Kidney (tissue), 14 donors: Measurements from ENCODE around the gene CEP170. TPM values are rescaled to one million over a fixed set of nuclear protein-coding genes. Genes with fewer than 3 reads are reported as not detected.

Source experiments
- DNase-seq, 5 donors: peaks; one replicate each; pipeline ENCODE4 v3.0.0-alpha.2; 2013 to 2020
- FAIRE-seq: peaks from 2 replicates; lab custom pipeline; 2012; peaks lifted over from hg19 to GRCh38; lab: Jason Lieb, UNC
- H3K27ac ChIP-seq, 2 donors: one replicate each; pipeline ENCODE4 v1.7.0; 2013; ENCODE audit warnings: low read depth in 2 of 2, low read length in 2 of 2, inconsistent platforms in 1 of 2
- H3K27me3 ChIP-seq: one replicate; pipeline ENCODE4 v1.7.1; 2013; ENCODE audit warnings: low read length, inconsistent platforms; ENCODE audit not compliant: control insufficient read depth, insufficient read depth
- H3K36me3 ChIP-seq, 3 donors: one replicate each; pipeline versions ENCODE4 v1.7.0 to v1.7.1; 2013; ENCODE audit warnings: low read length in 3 of 3, control low read depth in 1 of 3, inconsistent platforms in 1 of 3; ENCODE audit not compliant: insufficient read depth in 3 of 3, control insufficient read depth in 2 of 3
- H3K4me1 ChIP-seq, 3 donors: one replicate each; pipeline versions ENCODE4 v1.7.0 to v1.7.1; 2013; ENCODE audit warnings: low read length in 3 of 3, inconsistent platforms in 1 of 3, low read depth in 1 of 3; ENCODE audit not compliant: control insufficient read depth in 2 of 3, insufficient read depth in 2 of 3
- H3K4me3 ChIP-seq, 3 donors: one replicate each; pipeline versions ENCODE4 v1.7.0 to v1.8.1; 2013; ENCODE audit warnings: low read length in 3 of 3, control low read depth in 1 of 3, inconsistent platforms in 1 of 3
- H3K9ac ChIP-seq, 3 donors: one replicate each; pipeline versions ENCODE4 v1.7.0 to v1.7.1; 2013; ENCODE audit warnings: low read length in 3 of 3, control low read depth in 1 of 3, inconsistent platforms in 1 of 3
- H3K9me3 ChIP-seq, 3 donors: one replicate each; pipeline versions ENCODE4 v1.7.0 to v1.7.1; 2013; ENCODE audit warnings: low read length in 3 of 3, control low read depth in 1 of 3, inconsistent platforms in 1 of 3; ENCODE audit not compliant: control insufficient read depth in 2 of 3, insufficient read depth in 1 of 3
- CTCF ChIP-seq: IDR thresholded peaks from 3 replicates; pipeline ENCODE4 v1.5.1; 2012; ENCODE audit warnings: mild to moderate bottlenecking, moderate library complexity, borderline replicate concordance; ENCODE audit not compliant: insufficient read depth; ENCODE audit errors: extremely low read depth
- intact Hi-C: fragments of 100-400 bp; cut with DNase I; formaldehyde crosslinking; loops from one replicate; pipeline ENCODE4 v1.11.1; 2022
- polyA plus RNA-seq: library from polyadenylated mRNA; stranded (reverse); fragments of 350-450 nt; fragmentation: Illumina TruSeq; extraction: RNeasy Lipid Tissue Mini Kit (QIAGEN cat#74804); gene quantifications from one replicate; pipeline ENCODE4 v1.2.3, GENCODE V29; 2014; ENCODE audit warnings: low read depth, low replicate concordance; ENCODE audit not compliant: insufficient read depth
- total RNA-seq: library from RNA; stranded (reverse); fragmentation: NEBNext Ultra II Directional; extraction: Animal tissue kit (Norgen Biotek cat#: 25700); gene quantifications from one replicate; pipeline ENCODE4 v1.2.1, GENCODE V29; 2021
- donor health status: control.
- donor health status: control.
- donor health status: control.
- donor health status: control.
- donor health status: control.
- donor health status: DM: yes; HTN: yes; CAD: no.
- donor health status: Normal renal cell carcinoma (clear cell type).

CEP170 gene
- total and polyA plus RNA-seq, 2 donors from 2014 or later = 6.8 to 43.2 TPM

- Histone ChIP-seq H3K27ac (no peak overlapping the region), H3K4me3 (no peak overlapping the region), H3K9ac (no peak overlapping the region), H3K4me1 (no peaks in the 10 kb centered on the region), H3K36me3 (peaks cover 3 to 24% (median 13%) of the 10 kb centered on the region in 3 donors), H3K27me3 (no peaks in the 10 kb centered on the region), H3K9me3 (peaks cover 0 to 3% (median 2%) of the 10 kb centered on the region in 3 donors)
- no peak for DNase-seq
- TF ChIP-seq CTCF = no peak
- FAIRE-seq = no peak
- intact Hi-C loops = no loop called here
Observed at GRCh38 chr1:243275316-243275715, 20.2 kb upstream of the CEP170 start.

- H3K27ac ChIP-seq = no peak overlapping the region
- peaks cover 0 to 9% (median 6%) of the 10 kb centered on the region in 3 donors for H3K4me1 ChIP-seq
- peaks cover 0 to 3% (median 2%) of the 10 kb centered on the region in 3 donors for H3K9me3 ChIP-seq
- H3K4me3 ChIP-seq = no peak overlapping the region
- intact Hi-C loops = no loop called here
- H3K36me3 ChIP-seq = peaks cover 3 to 24% (median 13%) of the 10 kb centered on the region in 3 donors
- H3K9ac ChIP-seq = no peak overlapping the region
- DNase-seq (no peak), FAIRE-seq (no peak)
- no peak for TF ChIP-seq CTCF
- H3K27me3 ChIP-seq = no peaks in the 10 kb centered on the region
Observed at GRCh38 chr1:243273945-243274344, 18.9 kb upstream of the CEP170 start.

- H3K4me1 ChIP-seq = peaks cover 0 to 9% (median 6%) of the 10 kb centered on the region in 3 donors
- H3K9ac ChIP-seq = no peak overlapping the region
- intact Hi-C loops = no loop called here
- no peaks in the 10 kb centered on the region for H3K27me3 ChIP-seq
- H3K4me3 ChIP-seq = no peak overlapping the region
- peaks cover 3 to 24% (median 13%) of the 10 kb centered on the region in 3 donors for H3K36me3 ChIP-seq
- DNase-seq (no peak), FAIRE-seq (no peak)
- TF ChIP-seq CTCF = no peak
- H3K27ac ChIP-seq = no peak overlapping the region
- peaks cover 0 to 3% (median 2%) of the 10 kb centered on the region in 3 donors for H3K9me3 ChIP-seq
Observed at GRCh38 chr1:243273506-243273905, 18.4 kb upstream of the CEP170 start.

GRCh38 chr1:243272401-243272800 lies 17.3 kb upstream of the CEP170 start:
- FAIRE-seq (no peak), DNase-seq (no peak)
- no peak overlapping the region for H3K27ac ChIP-seq
- no peak overlapping the region for H3K4me3 ChIP-seq
- H3K9me3 ChIP-seq = peaks cover 0 to 3% (median 2%) of the 10 kb centered on the region in 3 donors
- H3K27me3 ChIP-seq = no peaks in the 10 kb centered on the region
- no peak for TF ChIP-seq CTCF
- peaks cover 3 to 24% (median 11%) of the 10 kb centered on the region in 3 donors for H3K36me3 ChIP-seq
- H3K4me1 ChIP-seq = peaks cover 0 to 9% (median 6%) of the 10 kb centered on the region in 3 donors
- intact Hi-C loops = no loop called here
- H3K9ac ChIP-seq = no peak overlapping the region
